ENCODE results near the gene SKP1. TPM values are rescaled to one million over a fixed set of nuclear protein-coding genes. Genes with fewer than 3 reads are reported as not detected.

The SKP1 gene
- total and polyA plus RNA-seq, 10 of the 15 experiments (the other 5 are each of a cell fraction or from before 2014, with no cell fraction given) = 100 to 1,686 (median 519) TPM

- no peak for TF ChIP-seq USF2 (IDR thresholded peaks at IDR 0.05; ENCODE audit: borderline replicate concordance, low read depth, low read length)
- TF ChIP-seq CBX5 (IDR thresholded peaks at IDR 0.05; ENCODE audit: low read depth) = 0 out of 2 replicates have a peak, but pooled peaks have one; percentile 25
- TF ChIP-seq KLF5 (IDR thresholded peaks at IDR 0.05; ENCODE audit: partially characterized antibody) = no peak
- TF ChIP-seq IKZF1 (conservative IDR thresholded peaks at IDR 0.05) = peak; percentile 83
- no peak; the same call in 1 of the 2 replicates for TF ChIP-seq POLR2AphosphoS5 (IDR thresholded peaks at IDR 0.05; ENCODE audit: low read length)
- TF ChIP-seq E2F4 (IDR thresholded peaks at IDR 0.05; ENCODE audit: low read depth, low read length) = no peak
- TF ChIP-seq NRF1 (conservative IDR thresholded peaks at IDR 0.05; ENCODE audit: low read depth, low read length) = no peak
- TF ChIP-seq RB1 (IDR thresholded peaks at IDR 0.05; ENCODE audit: borderline replicate concordance) = peak; percentile 46; the same call in 1 of the 2 replicates
- TF ChIP-seq KAT2A (conservative IDR thresholded peaks at IDR 0.05; ENCODE audit: control insufficient read depth, low read depth, low read length) = no peak
- no peak for TF ChIP-seq KDM1A (IDR thresholded peaks at IDR 0.05; ENCODE audit: borderline replicate concordance)
- no peak for TF ChIP-seq FOXK2 (IDR thresholded peaks at IDR 0.05)
- no peak for TF ChIP-seq SIN3A (IDR thresholded peaks at IDR 0.05; ENCODE audit: low read depth, low read length)
- TF ChIP-seq CREB1 (IDR thresholded peaks at IDR 0.05; ENCODE audit: low read depth) = no peak
- no peak for TF ChIP-seq BCLAF1 (IDR thresholded peaks at IDR 0.05)
- TF ChIP-seq STAT3 (IDR thresholded peaks at IDR 0.05; ENCODE audit: low read depth, low read length) = no peak
- TF ChIP-seq ZSCAN29 (IDR thresholded peaks at IDR 0.05) = no peak
- TF ChIP-seq MTA3 (IDR thresholded peaks at IDR 0.05; ENCODE audit: borderline replicate concordance, low read length) = peak; percentile 71; the same call in 1 of the 2 replicates
- no peak for TF ChIP-seq MEF2A (IDR thresholded peaks at IDR 0.05; ENCODE audit: insufficient read depth, low read depth, low read length)
- TF ChIP-seq PRDM15 (CRISPR knock-in tag; IDR thresholded peaks at IDR 0.05) = no peak
- peak; percentile 72 for TF ChIP-seq POLR2A (IDR thresholded peaks at IDR 0.05; ENCODE audit: low read depth, low read length)
- no peak for TF ChIP-seq YY1 (IDR thresholded peaks at IDR 0.05; ENCODE audit: low read depth, low read length)
Measured at GRCh38 chr5:134113902-134114875, 62.6 kb downstream of the SKP1 start, which contains the start of gene TCF7 (continued).

All from GM12878 (cell line).